ENCODE measurements around the gene FNDC3B. TPM values are rescaled to one million over a fixed set of nuclear protein-coding genes. Genes with fewer than 3 reads are reported as not detected.

FNDC3B gene
- total and polyA plus RNA-seq, 10 donors = 3.1 to 149 (median 103) TPM

- TF ChIP-seq POLR2A (IDR thresholded peaks at IDR 0.05) = no peak
- no peak for TF ChIP-seq CTCF (IDR thresholded peaks at IDR 0.05 in 8 of 11, conservative IDR thresholded peaks at IDR 0.05 in 3 of 11)
- no peak for TF ChIP-seq POLR2AphosphoS5 (IDR thresholded peaks at IDR 0.05)
Measured at GRCh38 chr3:172279191-172279640, 239.8 kb downstream of the FNDC3B start.

DNA sequence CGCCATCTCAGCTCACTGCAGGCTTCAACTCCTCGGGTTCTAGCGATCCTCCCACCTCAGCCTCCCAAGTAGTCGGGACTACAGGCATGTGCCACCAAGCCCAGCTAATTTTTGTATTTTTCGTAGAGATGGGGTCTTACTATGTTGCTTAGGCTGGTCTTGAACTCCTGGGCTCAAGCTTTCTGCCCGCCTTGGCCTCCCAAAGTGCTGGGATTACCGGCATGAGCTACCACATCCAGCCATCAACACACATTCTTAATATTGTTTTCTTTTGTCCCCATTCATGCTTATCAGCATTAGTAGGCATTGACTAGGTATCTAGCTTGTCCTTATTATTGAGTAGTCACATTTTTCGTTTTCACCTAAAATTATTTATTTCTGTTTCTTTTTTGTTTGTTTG is 240.6 kb downstream of the FNDC3B start:
- H3K9me3 ChIP-seq = no peaks in the 10 kb centered on the region
- H3K27ac ChIP-seq = no peak overlapping the region
- TF ChIP-seq CTCF (IDR thresholded peaks at IDR 0.05 in 8 of 11, conservative IDR thresholded peaks at IDR 0.05 in 3 of 11) = no peak
- no peak for TF ChIP-seq POLR2A (IDR thresholded peaks at IDR 0.05)
- TF ChIP-seq POLR2AphosphoS5 (IDR thresholded peaks at IDR 0.05) = no peak
- peaks cover 0 to 3% (median 0%) of the 10 kb centered on the region in 6 donors for H3K36me3 ChIP-seq
- no peak for DNase-seq
- no peak overlapping the region for H3K4me3 ChIP-seq
- 93 to 99% (median 97%) methylated on average over 8 of the region's 8 CpGs for WGBS, 5 donors
- H3K4me1 ChIP-seq = peaks cover 0 to 13% (median 7%) of the 10 kb centered on the region in 6 donors
- H3K27me3 ChIP-seq (replicated peaks in 1 of 7) = no peaks in the 10 kb centered on the region
- intact Hi-C loops (cut with DNase I; ENCODE audit: low total_unique reads) = no loop called here

More at GRCh38 chr3:172279191-172279640, 239.8 kb downstream of the FNDC3B start:
- WGBS, 5 donors = 78 to 89% (median 87%) methylated on average over 5 of the region's 5 CpGs
- Histone ChIP-seq H3K36me3 (peaks cover 0 to 6% (median 0%) of the 10 kb centered on the region in 6 donors), H3K9me3 (no peaks in the 10 kb centered on the region), H3K4me1 (peaks cover 0 to 13% (median 7%) of the 10 kb centered on the region in 6 donors), H3K27ac (no peak overlapping the region), H3K4me3 (no peak overlapping the region), H3K27me3 (replicated peaks in 1 of 7) (no peaks in the 10 kb centered on the region)
- DNase-seq = no peak
- intact Hi-C loops (cut with DNase I; ENCODE audit: low total_unique reads) = no loop called here

GRCh38 chr3:172280406-172281051 is 241.2 kb downstream of the FNDC3B start:
- intact Hi-C loops (cut with DNase I; ENCODE audit: low total_unique reads) = no loop called here
- H3K36me3 ChIP-seq = peaks cover 0 to 5% (median under 1%) of the 10 kb centered on the region in 6 donors
- WGBS, 5 donors = 85 to 88% (median 87%) methylated on average over 1 of the region's 1 CpG
- TF ChIP-seq POLR2A (IDR thresholded peaks at IDR 0.05) (no peak), POLR2AphosphoS5 (IDR thresholded peaks at IDR 0.05) (no peak), CTCF (IDR thresholded peaks at IDR 0.05 in 8 of 11, conservative IDR thresholded peaks at IDR 0.05 in 3 of 11) (no peak)
- H3K4me3 ChIP-seq = no peak overlapping the region
- no peaks in the 10 kb centered on the region for H3K27me3 ChIP-seq (replicated peaks in 1 of 7)
- no peak overlapping the region for H3K27ac ChIP-seq
- peaks cover 0 to 13% (median 7%) of the 10 kb centered on the region in 6 donors for H3K4me1 ChIP-seq
- no peak for DNase-seq
- H3K9me3 ChIP-seq = no peaks in the 10 kb centered on the region

GRCh38 chr3:172281884-172282283 is 242.5 kb downstream of the FNDC3B start:
- H3K36me3 ChIP-seq = peaks cover 0 to 18% (median 4%) of the 10 kb centered on the region in 6 donors
- H3K27ac ChIP-seq = no peak overlapping the region
- peaks cover 0 to 13% (median 7%) of the 10 kb centered on the region in 6 donors for H3K4me1 ChIP-seq

More at GRCh38 chr3:172281884-172282283, 242.5 kb downstream of the FNDC3B start:
- Histone ChIP-seq H3K9me3 (no peaks in the 10 kb centered on the region), H3K4me3 (no peak overlapping the region), H3K27me3 (replicated peaks in 1 of 7) (no peaks in the 10 kb centered on the region)
- WGBS, 5 donors = 93 to 99% (median 95%) methylated on average over 7 of the region's 7 CpGs
- TF ChIP-seq CTCF (IDR thresholded peaks at IDR 0.05 in 8 of 11, conservative IDR thresholded peaks at IDR 0.05 in 3 of 11) = no peak
- no peak for TF ChIP-seq POLR2A (IDR thresholded peaks at IDR 0.05)
- no peak for TF ChIP-seq POLR2AphosphoS5 (IDR thresholded peaks at IDR 0.05)
- intact Hi-C loops (cut with DNase I; ENCODE audit: low total_unique reads) = no loop called here
- no peak for DNase-seq
